ENCODE results near the gene TBC1D30.
"Not testable (repeated sequence)": the region's sequence is repeated elsewhere in the genome, so short reads cannot be mapped to it uniquely, and the experiment has no call there.

Gene TBC1D30

GRCh38 chr12:64824500-64825142 lies at the start of gene TBC1D30:
Gene TBC1D30, plus strand, starts transcription at chr12:64824647. Its CDS starts 233 bp downstream, at chr12:64824880.
- DNase-seq = no peak

GRCh38 chr12:64775147-64775736 lies 49.2 kb upstream of the TBC1D30 start:
- DNase-seq = not testable (repeated sequence)

- DNase-seq = no peak
Observed at GRCh38 chr12:64779354-64779974, 45.0 kb upstream of the TBC1D30 start.

- no peak for DNase-seq
Observed at GRCh38 chr12:64780132-64780530, 44.3 kb upstream of the TBC1D30 start.

GRCh38 chr12:64780531-64781279 lies 43.7 kb upstream of the TBC1D30 start:
- peak; percentile 32 for DNase-seq

GRCh38 chr12:64781280-64782190 lies 42.9 kb upstream of the TBC1D30 start:
- DNase-seq = no peak

GRCh38 chr12:64782191-64782876 lies 42.1 kb upstream of the TBC1D30 start:
- DNase-seq = no peak

GRCh38 chr12:64785838-64786237 lies 38.6 kb upstream of the TBC1D30 start:
- DNase-seq = no peak

GRCh38 chr12:64790166-64790565 lies 34.3 kb upstream of the TBC1D30 start:
- DNase-seq = no peak

- DNase-seq = no peak
Observed at GRCh38 chr12:64791036-64791435, 33.4 kb upstream of the TBC1D30 start.

- no peak for DNase-seq
Observed at GRCh38 chr12:64792128-64792527, 32.3 kb upstream of the TBC1D30 start.

- no peak for DNase-seq
Observed at GRCh38 chr12:64793610-64794009, 30.8 kb upstream of the TBC1D30 start.

GRCh38 chr12:64794305-64794704 lies 30.1 kb upstream of the TBC1D30 start:
- no peak for DNase-seq

- peak; percentile 64 for DNase-seq
Observed at GRCh38 chr12:64796205-64796845, 28.1 kb upstream of the TBC1D30 start.

- DNase-seq = no peak
Observed at GRCh38 chr12:64797156-64797555, 27.3 kb upstream of the TBC1D30 start.

- DNase-seq = no peak
Observed at GRCh38 chr12:64798165-64798564, 26.3 kb upstream of the TBC1D30 start.

GRCh38 chr12:64800640-64801039 lies 23.8 kb upstream of the TBC1D30 start:
- DNase-seq = no peak

- no peak for DNase-seq
Observed at GRCh38 chr12:64801381-64801780, 23.1 kb upstream of the TBC1D30 start.

- peak; percentile 34 for DNase-seq
Observed at GRCh38 chr12:64802180-64802775, 22.2 kb upstream of the TBC1D30 start.

GRCh38 chr12:64806173-64806572 lies 18.3 kb upstream of the TBC1D30 start:
- DNase-seq = no peak
